HFFc6 (cell line): ENCODE results near the gene ZNF429. TPM values are rescaled to one million over a fixed set of nuclear protein-coding genes. Genes with fewer than 3 reads are reported as not detected.
"Not testable (repeated sequence)": the region's sequence is repeated elsewhere in the genome, so short reads cannot be mapped to it uniquely, and the experiment has no call there.

ENCODE experiments used
- DNase-seq: peaks from one replicate; pipeline ENCODE4 v3.0.0-alpha.2; 2018
- H3K27ac Mint-ChIP-seq: 2 replicates; pipeline ENCODE4 v1.8.0; 2020; ENCODE audit warnings: mild to moderate bottlenecking, mixed read lengths
- H3K27me3 Mint-ChIP-seq: 2 replicates; pipeline ENCODE4 v1.8.0; 2021; ENCODE audit warnings: mild to moderate bottlenecking, moderate library complexity, mixed read lengths; ENCODE audit not compliant: insufficient read depth
- H3K36me3 Mint-ChIP-seq: 2 replicates; pipeline ENCODE4 v1.8.0; 2021; ENCODE audit warnings: low read depth, mixed read lengths
- H3K4me1 Mint-ChIP-seq: 2 replicates; pipeline ENCODE4 v1.8.0; 2020; ENCODE audit warnings: low read depth, mixed read lengths
- H3K4me3 Mint-ChIP-seq: 2 replicates; pipeline ENCODE4 v1.8.0; 2020; ENCODE audit warnings: mild to moderate bottlenecking, moderate library complexity, mixed read lengths
- H3K9me3 Mint-ChIP-seq: 2 replicates; pipeline ENCODE4 v1.8.0; 2020; ENCODE audit warnings: mild to moderate bottlenecking, mixed read lengths
- CTCF ChIP-seq: fragments of 200-600 bp; sonication (generic); IDR thresholded peaks from 2 replicates; pipeline ENCODE4 v1.5.0; 2021; ENCODE audit warnings: antibody characterized with exemption, mild to moderate bottlenecking
- total RNA-seq, 6 experiments: library from RNA; stranded (reverse); fragmentation: NEBNext Ultra II Directional; extraction: Animal tissue kit (Norgen Biotek cat#: 25700); gene quantifications; 2 replicates in 1 of 6; 3 replicates in 5 of 6; pipeline ENCODE4 v1.2.3, GENCODE V29; 2021

Gene ZNF429
- total RNA-seq, 6 experiments from 2014 or later: 5.4 to 7.6 (median 6.7) TPM

- Mint-ChIP-seq H3K36me3 (0 out of 2 replicates have a peak, but pooled peaks cover 5% of the 10 kb centered on the region), H3K9me3 (peaks cover 43% of the 10 kb centered on the region), H3K4me3 (no peak overlapping the region), H3K27ac (no peak overlapping the region), H3K4me1 (no peaks in the 10 kb centered on the region), H3K27me3 (peaks cover 3% of the 10 kb centered on the region)
- TF ChIP-seq CTCF: no peak
- DNase-seq: no peak
Observed at GRCh38 chr19:21593008-21593481, 87.6 kb downstream of the ZNF429 start.

GRCh38 chr19:21593502-21593901, 88.1 kb downstream of the ZNF429 start:
- H3K4me1 Mint-ChIP-seq: no peaks in the 10 kb centered on the region
- H3K9me3 Mint-ChIP-seq: peaks cover 43% of the 10 kb centered on the region
- no peak overlapping the region for H3K4me3 Mint-ChIP-seq
- peaks cover 3% of the 10 kb centered on the region; the same call in 1 of the 2 replicates for H3K27me3 Mint-ChIP-seq
- no peak for TF ChIP-seq CTCF
- H3K36me3 Mint-ChIP-seq: 0 out of 2 replicates have a peak, but pooled peaks cover 5% of the 10 kb centered on the region
- no peak overlapping the region for H3K27ac Mint-ChIP-seq
- DNase-seq: no peak

- Mint-ChIP-seq H3K4me1 (no peaks in the 10 kb centered on the region), H3K27me3 (peaks cover 3% of the 10 kb centered on the region; the same call in 1 of the 2 replicates), H3K9me3 (peaks cover 42% of the 10 kb centered on the region), H3K36me3 (0 out of 2 replicates have a peak, but pooled peaks cover 5% of the 10 kb centered on the region), H3K4me3 (no peak overlapping the region), H3K27ac (no peak overlapping the region)
- no peak for DNase-seq
- no peak for TF ChIP-seq CTCF
Observed at GRCh38 chr19:21593934-21594820, 88.8 kb downstream of the ZNF429 start.

GRCh38 chr19:21595185-21595584, 89.8 kb downstream of the ZNF429 start:
- no peak overlapping the region for H3K4me3 Mint-ChIP-seq
- TF ChIP-seq CTCF: no peak
- H3K27me3 Mint-ChIP-seq: peaks cover 3% of the 10 kb centered on the region; the same call in 1 of the 2 replicates
- H3K4me1 Mint-ChIP-seq: no peaks in the 10 kb centered on the region
- H3K9me3 Mint-ChIP-seq: peaks cover 44% of the 10 kb centered on the region
- 0 out of 2 replicates have a peak, but pooled peaks cover 5% of the 10 kb centered on the region for H3K36me3 Mint-ChIP-seq
- DNase-seq: no peak
- no peak overlapping the region for H3K27ac Mint-ChIP-seq

- no peak for TF ChIP-seq CTCF
- DNase-seq: no peak
- Mint-ChIP-seq H3K27me3 (no peaks in the 10 kb centered on the region; the same call in none of the 2 replicates), H3K9me3 (peaks cover 10% of the 10 kb centered on the region), H3K36me3 (no peaks in the 10 kb centered on the region), H3K27ac (no peak overlapping the region), H3K4me1 (peaks cover 22% of the 10 kb centered on the region), H3K4me3 (no peak overlapping the region)
Observed at GRCh38 chr19:21602082-21602658, 96.8 kb downstream of the ZNF429 start.

- not testable (repeated sequence) for DNase-seq, H3K27ac Mint-ChIP-seq, H3K27me3 Mint-ChIP-seq, H3K9me3 Mint-ChIP-seq, H3K4me3 Mint-ChIP-seq, H3K36me3 Mint-ChIP-seq
- peaks cover 22% of the 10 kb centered on the region for H3K4me1 Mint-ChIP-seq
Observed at GRCh38 chr19:21602659-21603430, 97.4 kb downstream of the ZNF429 start.
